H9 (cell line): ENCODE measurements around the gene EDAR. TPM values are rescaled to one million over a fixed set of nuclear protein-coding genes. Genes with fewer than 3 reads are reported as not detected.
A peak's percentile ranks its signal among the peaks of the same experiment; 100 is the strongest.

ENCODE experiments used
- DNase-seq: peaks from one replicate; pipeline ENCODE4 v3.0.0-alpha.2; 2017
- H2AFZ ChIP-seq: one replicate; pipeline ENCODE4 v1.6.1; 2013; ENCODE audit warnings: mild to moderate bottlenecking, low read length, control low read depth, moderate library complexity
- H2AK5ac ChIP-seq: 2 replicates; pipeline ENCODE4 v1.6.1; 2013; ENCODE audit warnings: low read length, control low read depth, mixed read lengths; ENCODE audit not compliant: insufficient read length
- H2BK120ac ChIP-seq: one replicate; pipeline ENCODE4 v1.6.1; 2013; ENCODE audit warnings: low read depth, mild to moderate bottlenecking, low read length, control low read depth, inconsistent platforms; ENCODE audit not compliant: poor library complexity, severe bottlenecking
- H2BK12ac ChIP-seq: 2 replicates; pipeline ENCODE4 v1.6.1; 2013; ENCODE audit warnings: low read length, control low read depth, mixed read lengths, low read depth; ENCODE audit not compliant: insufficient read length
- H2BK15ac ChIP-seq: 2 replicates; pipeline ENCODE4 v1.6.1; 2013; ENCODE audit warnings: low read depth, low read length, control low read depth
- H2BK20ac ChIP-seq: one replicate; pipeline ENCODE4 v1.6.1; 2013; ENCODE audit warnings: low read depth, mild to moderate bottlenecking, low read length, control low read depth, inconsistent platforms; ENCODE audit not compliant: poor library complexity, severe bottlenecking
- H2BK5ac ChIP-seq: 2 replicates; pipeline ENCODE4 v1.6.1; 2013; ENCODE audit warnings: low read length, control low read depth, mixed read lengths; ENCODE audit not compliant: insufficient read length
- H3K14ac ChIP-seq: 2 replicates; pipeline ENCODE4 v1.6.1; 2013; ENCODE audit warnings: low read length, control low read depth; ENCODE audit not compliant: insufficient read depth
- H3K18ac ChIP-seq: 2 replicates; pipeline ENCODE4 v1.6.1; 2013; ENCODE audit warnings: low read depth, mild to moderate bottlenecking, mixed read lengths, low read length, control low read depth; ENCODE audit not compliant: insufficient read length
- H3K23ac ChIP-seq: 2 replicates; pipeline ENCODE4 v1.6.1; 2013; ENCODE audit warnings: low read length, control low read depth, mixed read lengths, low read depth; ENCODE audit not compliant: insufficient read length
- H3K23me2 ChIP-seq: 2 replicates; pipeline ENCODE4 v1.6.1; 2013; ENCODE audit warnings: low read depth, mild to moderate bottlenecking, mixed read lengths, low read length, control low read depth; ENCODE audit not compliant: insufficient read length, poor library complexity, severe bottlenecking
- H3K27ac ChIP-seq: 2 replicates; pipeline ENCODE4 v1.5.1; 2013; ENCODE audit warnings: low read length, control low read depth, mixed read lengths, low read depth; ENCODE audit not compliant: insufficient read length
- H3K27me3 ChIP-seq: 2 replicates; pipeline ENCODE4 v1.6.1; 2013; ENCODE audit warnings: low read length, control low read depth, inconsistent platforms; ENCODE audit not compliant: insufficient read depth
- H3K4ac ChIP-seq: 2 replicates; pipeline ENCODE4 v1.6.1; 2013; ENCODE audit warnings: low read depth, mild to moderate bottlenecking, control low read depth, inconsistent platforms, low read length, moderate library complexity
- H3K4me1 ChIP-seq: 2 replicates; pipeline ENCODE4 v1.6.1; 2013; ENCODE audit warnings: low read length, control low read depth, inconsistent platforms; ENCODE audit not compliant: insufficient read depth
- H3K4me2 ChIP-seq: 2 replicates; pipeline ENCODE4 v1.6.1; 2013; ENCODE audit warnings: low read length, control low read depth, mixed read lengths; ENCODE audit not compliant: insufficient read length, insufficient read depth
- H3K56ac ChIP-seq: 2 replicates; pipeline ENCODE4 v1.6.1; 2013; ENCODE audit warnings: low read depth, mild to moderate bottlenecking, mixed read lengths, low read length, control low read depth; ENCODE audit not compliant: insufficient read length
- H3K79me1 ChIP-seq: 2 replicates; pipeline ENCODE4 v1.6.1; 2013; ENCODE audit warnings: low read depth, mild to moderate bottlenecking, moderate library complexity, low read length, control low read depth, inconsistent platforms; ENCODE audit not compliant: insufficient read depth, poor library complexity, severe bottlenecking
- H3K79me2 ChIP-seq: 2 replicates; pipeline ENCODE4 v1.6.1; 2013; ENCODE audit warnings: low read length, control low read depth, inconsistent platforms; ENCODE audit not compliant: insufficient read depth
- H3K9ac ChIP-seq: 2 replicates; pipeline ENCODE4 v1.6.1; 2013; ENCODE audit warnings: low read length, control low read depth, mixed read lengths; ENCODE audit not compliant: insufficient read length; ENCODE audit errors: extremely low read depth
- H3K9me3 ChIP-seq: one replicate; pipeline ENCODE4 v1.6.1; 2013; ENCODE audit warnings: low read depth, low read length, inconsistent platforms; ENCODE audit not compliant: control insufficient read depth
- H3T11ph ChIP-seq: one replicate; pipeline ENCODE4 v1.6.1; 2013; ENCODE audit warnings: mild to moderate bottlenecking, low read length, control low read depth, inconsistent platforms
- H4K20me1 ChIP-seq: one replicate; pipeline ENCODE4 v1.6.1; 2013; ENCODE audit not compliant: control insufficient read depth, insufficient read length, insufficient read depth
- H4K5ac ChIP-seq: 2 replicates; pipeline ENCODE4 v1.6.1; 2013; ENCODE audit warnings: low read depth, mild to moderate bottlenecking, mixed read lengths, low read length, control low read depth; ENCODE audit not compliant: insufficient read length
- H4K8ac ChIP-seq: replicated peaks from 2 replicates; pipeline ENCODE4 v1.6.1; 2013; ENCODE audit warnings: low read length, control low read depth, mixed read lengths, low read depth; ENCODE audit not compliant: insufficient read length
- H4K91ac ChIP-seq: 2 replicates; pipeline ENCODE4 v1.6.1; 2013; ENCODE audit warnings: low read depth, mild to moderate bottlenecking, moderate library complexity, mixed read lengths, low read length, control low read depth; ENCODE audit not compliant: insufficient read length
- H3K27ac Mint-ChIP-seq, 3 experiments: 2 replicates in 2 of 3; 3 replicates in 1 of 3; pipeline ENCODE4 v1.8.0; 2020 to 2021; ENCODE audit warnings: mixed read lengths in 3 of 3, mild to moderate bottlenecking in 1 of 3, moderate library complexity in 1 of 3
- H3K27me3 Mint-ChIP-seq: 2 replicates; pipeline ENCODE4 v1.8.0; 2021; ENCODE audit warnings: low read depth, mild to moderate bottlenecking, moderate library complexity, mixed read lengths
- H3K36me3 Mint-ChIP-seq, 3 experiments: 2 replicates in 2 of 3; 3 replicates in 1 of 3; pipeline ENCODE4 v1.8.0; 2020 to 2021; ENCODE audit warnings: low read depth in 3 of 3, mixed read lengths in 3 of 3; ENCODE audit not compliant: insufficient read depth in 1 of 3
- H3K4me1 Mint-ChIP-seq, 2 experiments: 2 replicates each; pipeline ENCODE4 v1.8.0; 2020; ENCODE audit warnings: mixed read lengths in 2 of 2
- H3K4me3 Mint-ChIP-seq, 2 experiments: 2 replicates in 1 of 2; 3 replicates in 1 of 2; pipeline ENCODE4 v1.8.0; 2020 to 2021; ENCODE audit warnings: mild to moderate bottlenecking in 2 of 2, mixed read lengths in 2 of 2, moderate library complexity in 1 of 2
- H3K9me3 Mint-ChIP-seq, 2 experiments: 2 replicates in 1 of 2; 3 replicates in 1 of 2; pipeline ENCODE4 v1.8.0; 2020; ENCODE audit warnings: mild to moderate bottlenecking in 2 of 2, mixed read lengths in 2 of 2, moderate library complexity in 1 of 2
- WGBS: extraction: QIAGEN DNeasy Blood & Tissue Kit; methylation state at CpG from one replicate; pipeline ENCODE4 v1.1.7; 2013; ENCODE audit warnings: missing lambda C conversion rate, low lambda C conversion rate, mixed read lengths; ENCODE audit not compliant: insufficient read length; ENCODE audit errors: extremely low coverage; 5-methylcytosine and 5-hydroxymethylcytosine counted together
- total RNA-seq: library from RNA; stranded (reverse); gene quantifications from 2 replicates; pipeline ENCODE4 v1.2.1, GENCODE V29; 2021
- TF ChIP-seq, protein P1 (sequence below): fragments of 200-600 bp; sonication (generic); conservative IDR thresholded peaks from 3 replicates; pipeline ENCODE4 v1.8.0; 2021; ENCODE audit warnings: antibody characterized with exemption, mild to moderate bottlenecking

The EDAR gene
- total RNA-seq, 1 experiment from 2014 or later: not detected

DNA sequence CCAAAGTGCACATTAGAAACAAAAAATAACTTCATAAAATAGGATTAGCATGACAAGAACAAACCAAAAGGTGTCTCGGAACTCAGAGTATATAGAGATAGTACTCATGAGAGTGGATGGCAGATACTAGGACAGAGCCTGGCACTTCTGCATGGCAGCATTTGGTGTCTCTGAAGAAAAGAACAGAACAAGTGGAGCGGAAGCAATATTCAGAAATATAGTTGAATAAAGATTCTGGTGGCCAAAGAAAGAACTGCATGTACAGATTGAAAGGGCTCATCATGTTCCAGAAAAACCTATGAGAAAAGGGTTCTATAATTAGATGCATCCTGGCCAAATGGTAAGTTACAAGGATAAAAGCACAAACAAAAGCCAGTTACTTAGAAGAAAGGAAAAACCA is 111.5 kb downstream of the EDAR start:
- Mint-ChIP-seq H3K9me3 (peaks cover 23 to 33% of the 10 kb centered on the region in 2 experiments), H3K27me3 (peaks cover under 1% of the 10 kb centered on the region; the same call in 1 of the 2 replicates), H3K4me3 (no peak overlapping the region), H3K4me1 (no peaks in the 10 kb centered on the region), H3K27ac (no peak overlapping the region), H3K36me3 (peaks cover 38 to 53% (median 47%) of the 10 kb centered on the region in 3 experiments)
- no peaks in the 10 kb centered on the region for H3K27me3 ChIP-seq
- no peak overlapping the region for H2BK20ac ChIP-seq
- H3K14ac ChIP-seq: no peak overlapping the region
- WGBS: no CpG with 5 or more reads among the region's 2 CpGs
- H3K23me2 ChIP-seq: no peaks in the 10 kb centered on the region
- no peak overlapping the region for H3K4me2 ChIP-seq
- H3K4me1 ChIP-seq: no peaks in the 10 kb centered on the region
- no peaks in the 10 kb centered on the region for H3K79me1 ChIP-seq
- no peak overlapping the region for H3K27ac ChIP-seq
- H2BK5ac ChIP-seq: no peak overlapping the region
- no peak overlapping the region for H3K23ac ChIP-seq
- H3K56ac ChIP-seq: no peak overlapping the region
- no peak overlapping the region for H2BK15ac ChIP-seq
- no peak overlapping the region for H4K91ac ChIP-seq
- no peak overlapping the region for H3K18ac ChIP-seq
- no peak overlapping the region for H4K8ac ChIP-seq
- H2BK12ac ChIP-seq: no peak overlapping the region
- TF ChIP-seq, protein P1, sequence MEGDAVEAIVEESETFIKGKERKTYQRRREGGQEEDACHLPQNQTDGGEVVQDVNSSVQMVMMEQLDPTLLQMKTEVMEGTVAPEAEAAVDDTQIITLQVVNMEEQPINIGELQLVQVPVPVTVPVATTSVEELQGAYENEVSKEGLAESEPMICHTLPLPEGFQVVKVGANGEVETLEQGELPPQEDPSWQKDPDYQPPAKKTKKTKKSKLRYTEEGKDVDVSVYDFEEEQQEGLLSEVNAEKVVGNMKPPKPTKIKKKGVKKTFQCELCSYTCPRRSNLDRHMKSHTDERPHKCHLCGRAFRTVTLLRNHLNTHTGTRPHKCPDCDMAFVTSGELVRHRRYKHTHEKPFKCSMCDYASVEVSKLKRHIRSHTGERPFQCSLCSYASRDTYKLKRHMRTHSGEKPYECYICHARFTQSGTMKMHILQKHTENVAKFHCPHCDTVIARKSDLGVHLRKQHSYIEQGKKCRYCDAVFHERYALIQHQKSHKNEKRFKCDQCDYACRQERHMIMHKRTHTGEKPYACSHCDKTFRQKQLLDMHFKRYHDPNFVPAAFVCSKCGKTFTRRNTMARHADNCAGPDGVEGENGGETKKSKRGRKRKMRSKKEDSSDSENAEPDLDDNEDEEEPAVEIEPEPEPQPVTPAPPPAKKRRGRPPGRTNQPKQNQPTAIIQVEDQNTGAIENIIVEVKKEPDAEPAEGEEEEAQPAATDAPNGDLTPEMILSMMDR: peak; percentile 32; the same call in 2 of the 3 replicates
- H2AFZ ChIP-seq: no peak overlapping the region
- H3T11ph ChIP-seq: no peak overlapping the region
- H2BK120ac ChIP-seq: no peak overlapping the region
- H3K9me3 ChIP-seq: peaks cover 9% of the 10 kb centered on the region
- no peaks in the 10 kb centered on the region for H3K79me2 ChIP-seq
- H3K9ac ChIP-seq: no peak overlapping the region
- H3K4ac ChIP-seq: no peak overlapping the region
- H4K5ac ChIP-seq: no peak overlapping the region
- no peak for DNase-seq
- H2AK5ac ChIP-seq: no peak overlapping the region
- no peaks in the 10 kb centered on the region for H4K20me1 ChIP-seq
